ENCODE measurements around the gene MAP3K19. TPM values are rescaled to one million over a fixed set of nuclear protein-coding genes. Genes with fewer than 3 reads are reported as not detected.

Gene MAP3K19
- total RNA-seq, 1 experiment from 2014 or later = not detected

DNA sequence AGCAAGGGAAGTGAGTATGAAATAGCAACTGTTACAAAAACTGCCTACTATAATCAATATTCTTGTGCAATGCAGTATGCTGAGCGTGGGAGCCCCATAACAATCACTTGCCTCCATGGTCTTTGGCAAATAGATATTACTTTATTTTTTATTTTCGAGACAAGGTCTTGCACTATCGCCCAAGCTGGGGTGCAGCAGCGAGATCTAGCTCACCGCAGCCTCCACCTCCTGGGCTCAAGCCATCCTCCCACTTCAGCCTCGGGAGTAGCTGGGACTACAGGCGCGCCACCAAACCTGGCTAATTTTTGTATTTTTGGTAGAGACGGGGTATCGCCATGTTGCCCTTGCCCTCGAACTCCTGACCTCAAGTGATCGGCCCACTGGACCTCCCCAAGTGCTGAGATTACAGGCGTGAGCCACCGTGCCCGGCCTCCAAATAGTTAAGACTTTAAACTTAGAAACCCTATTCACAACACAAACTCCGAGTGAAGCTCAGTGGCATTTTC is 129.8 kb downstream of the MAP3K19 start:
- POLR2A ChIA-PET = no interaction called here
- Histone ChIP-seq H2AFZ (ENCODE audit: low read depth, low read length, poor library complexity, severe bottlenecking) (peak overlapping the region; percentile 4), H3K4me3 (replicated peaks in 1 of 2; ENCODE audit: low read depth in 1 of 2, low read length in 2 of 2) (peak overlapping the region; percentile 60 to 77), H3K9me3 (ENCODE audit: control insufficient read depth in 1 of 2, insufficient read depth in 1 of 2, low read depth in 1 of 2, low read length in 2 of 2) (no peaks in the 10 kb centered on the region), H3K4me2 (ENCODE audit: low read length) (peak overlapping the region; percentile 70), H3K9ac (ENCODE audit: low read length) (peak overlapping the region; percentile 92), H3K79me2 (ENCODE audit: insufficient read depth, low read length) (peaks cover 38% of the 10 kb centered on the region), H3K27ac (ENCODE audit: low read depth, low read length) (peak overlapping the region; percentile 62), H3K4me1 (ENCODE audit: control insufficient read depth in 1 of 2, insufficient read depth in 2 of 2, low read length in 2 of 2) (peaks cover 12 to 22% of the 10 kb centered on the region in 2 experiments; a peak in 3 of 4 replicates), H3K27me3 (ENCODE audit: insufficient read depth, low read length) (no peaks in the 10 kb centered on the region), H3K9me2 (ENCODE audit: insufficient read depth) (no peaks in the 10 kb centered on the region), H3K36me3 (ENCODE audit: control insufficient read depth in 1 of 2, insufficient read depth in 2 of 2, low read length in 2 of 2) (no peaks in the 10 kb centered on the region; a peak in 2 of 4 replicates), H4K20me1 (ENCODE audit: insufficient read depth) (peaks cover 19% of the 10 kb centered on the region; the same call in 1 of the 2 replicates)
- no peak for ATAC-seq
- TF ChIP-seq POLR2A (IDR thresholded peaks at IDR 0.05; ENCODE audit: borderline replicate concordance, extremely low read depth, insufficient read depth, insufficient read length) (no peak), JUND (IDR thresholded peaks at IDR 0.05) (no peak)
- intact Hi-C loops (cut with micrococcal nuclease) = no loop called here
- BruUV-seq (replicated peaks) = no TSS peak
- RAD21 ChIA-PET (ENCODE audit: low non-redundant PET in 1 of 2, low total read pairs in 2 of 2, uncharacterized antibody in 2 of 2, unreplicated experiment in 2 of 2) = no interaction called here
- CTCF ChIA-PET = interaction anchor here (0.6 to 1.6 kb wide), 2 partner anchors 19 to 1468 kb away, joined by 3 to 5 read pairs; no protein-coding TSS in a partner anchor
- DNase-seq (ENCODE audit: low read depth, low spot score) = no peak

Other genes starting within 250 kb of the MAP3K19 start
- gene ACMSD, start 208.8 kb downstream of the MAP3K19 start, total RNA-seq (2021; ENCODE audit: unreplicated experiment) = not detected
- gene CCNT2, start 128.6 kb downstream of the MAP3K19 start, total RNA-seq (2021; ENCODE audit: unreplicated experiment) = 32.6 TPM
- gene RAB3GAP1, start 4.8 kb upstream of the MAP3K19 start, total RNA-seq (2021; ENCODE audit: unreplicated experiment) = 38.5 TPM

All from HCT116 (cell line).